GM19328 (cell line): ENCODE data around the gene ARID5A.

Experiments used
- ATAC-seq: cut with Tn5 transposase; IDR thresholded peaks from one replicate; pipeline ENCODE4 v1.9.1; 2021; ENCODE audit warnings: mild to moderate bottlenecking, moderate library complexity; ENCODE audit not compliant: unreplicated experiment

ARID5A gene

GRCh38 chr2:96594691-96595152, 58.2 kb downstream of the ARID5A start:
- ATAC-seq: no peak

DNA sequence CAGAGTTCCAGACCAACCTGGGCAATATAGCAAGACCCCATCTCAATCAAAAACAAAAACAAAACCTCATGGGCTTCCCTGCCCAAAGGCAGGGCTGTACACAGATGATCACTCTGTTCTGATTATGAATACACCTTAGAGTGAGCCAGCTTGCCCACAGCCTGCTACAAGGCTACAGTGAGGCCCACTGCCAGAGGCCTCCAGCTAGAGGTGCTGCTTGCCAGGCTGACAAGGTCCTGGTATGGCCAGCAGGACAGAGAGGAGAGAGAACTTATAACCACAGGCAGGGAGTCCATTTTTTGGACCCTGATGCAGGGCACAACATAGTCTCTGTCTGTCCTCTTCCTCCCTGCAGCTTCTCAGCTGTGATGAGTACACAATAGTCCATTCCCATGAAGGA, 60.0 kb downstream of the ARID5A start:
- ATAC-seq: no peak

DNA sequence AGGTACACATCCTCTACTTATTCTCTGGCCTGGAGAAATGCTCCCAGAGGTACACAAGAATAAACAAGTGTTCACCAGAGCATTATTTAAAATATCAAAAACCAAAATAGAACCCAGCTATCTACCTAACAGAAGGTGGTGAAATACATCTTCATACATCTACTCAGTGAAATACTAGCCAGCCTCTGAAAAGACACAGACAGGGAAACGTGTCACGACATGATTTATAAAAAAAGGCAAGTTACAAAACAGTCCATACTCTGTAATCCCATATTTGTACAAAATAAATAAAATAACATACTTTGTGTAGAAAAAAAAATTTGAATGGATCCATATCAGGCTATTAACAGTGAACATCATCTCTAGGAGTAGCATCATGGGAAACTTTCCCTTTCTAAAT, 63.4 kb downstream of the ARID5A start:
- no peak for ATAC-seq

- ATAC-seq: no peak
Observed at GRCh38 chr2:96601382-96602292, 65.1 kb downstream of the ARID5A start.
